NCI-H226 (cell line): Measurements from ENCODE around the gene MTNR1B.

Experiments
- DNase-seq: peaks from one replicate; pipeline ENCODE4 v3.0.0-alpha.2; 2015

MTNR1B gene

DNA sequence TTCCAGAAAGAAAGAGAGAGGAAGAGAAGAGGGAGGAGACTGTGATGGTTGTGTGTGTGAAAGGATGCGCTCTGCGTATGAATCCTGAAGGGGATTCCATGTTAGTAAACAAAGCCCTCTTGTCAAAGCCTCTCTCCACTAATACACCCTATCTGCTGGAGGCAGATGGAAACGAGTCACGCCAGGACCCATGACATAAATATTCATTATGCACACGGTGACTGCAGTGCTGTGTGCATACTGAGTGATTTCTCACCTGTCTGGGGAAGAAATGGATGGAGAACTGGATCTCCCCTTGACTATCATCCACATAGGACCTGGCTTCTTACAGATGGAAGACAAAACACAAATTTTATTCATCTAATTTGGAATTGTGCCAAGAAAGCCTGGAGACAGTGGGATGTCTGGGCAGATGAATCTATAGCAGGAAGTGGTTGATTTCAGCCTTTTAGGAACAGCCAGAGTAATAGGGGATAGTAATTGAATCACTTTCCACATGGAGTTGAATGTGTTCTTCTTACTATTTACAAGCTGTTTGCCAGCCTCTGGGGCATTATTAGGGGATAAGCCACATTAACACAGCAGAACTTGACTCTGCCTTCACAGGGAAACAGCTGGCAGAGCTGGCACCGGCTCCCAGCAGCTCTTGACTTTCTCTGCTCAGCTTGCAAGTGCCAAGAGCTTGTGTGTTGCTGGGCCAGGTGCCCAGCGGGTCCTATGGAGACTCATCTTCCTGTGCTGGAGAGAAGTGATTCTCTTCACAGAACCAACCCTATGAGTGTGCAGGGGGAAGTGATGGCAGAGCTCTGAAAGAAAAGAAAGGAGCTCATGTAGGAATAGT is 9.0 kb downstream of the MTNR1B start:
- peak; percentile 48 for DNase-seq

DNA sequence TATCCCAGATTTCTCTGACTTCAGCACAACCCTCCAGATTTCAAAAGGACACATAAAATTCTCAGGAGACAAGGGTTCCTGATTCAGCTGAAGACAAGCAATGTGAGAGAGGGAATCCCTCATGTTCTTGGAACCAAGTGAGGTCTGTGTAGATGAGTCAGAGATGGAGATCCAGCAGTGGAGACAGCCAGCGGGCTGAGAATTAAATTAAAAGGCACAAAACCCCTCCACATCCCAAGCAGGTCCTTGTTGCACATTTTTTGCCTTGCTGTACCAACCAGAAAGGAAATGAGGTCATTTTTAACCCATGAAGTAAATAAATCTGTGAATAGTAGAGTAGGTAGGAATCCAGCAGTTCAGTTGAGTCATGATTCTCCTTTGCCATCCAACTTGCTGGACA is 9.7 kb downstream of the MTNR1B start:
- peak; percentile 76 for DNase-seq

DNA sequence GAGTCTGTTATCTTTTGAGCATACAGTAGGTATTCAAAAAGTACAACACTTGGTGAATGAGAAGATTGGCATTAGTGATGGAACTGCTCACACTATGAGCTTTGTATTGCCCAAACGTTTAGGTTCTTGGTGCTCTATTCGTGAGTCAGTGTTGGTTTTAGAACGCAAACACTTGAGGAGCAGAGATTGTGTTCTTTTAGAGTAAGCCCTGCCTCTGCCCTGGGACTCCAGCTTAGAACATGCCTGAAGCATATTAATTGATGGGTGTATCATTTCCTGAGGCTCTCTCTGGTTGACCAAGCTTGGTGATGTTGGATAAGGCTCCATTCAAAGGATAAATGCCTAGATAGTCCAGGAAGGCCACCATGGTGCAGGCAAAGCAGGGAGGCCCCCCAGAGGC is 10.9 kb downstream of the MTNR1B start:
- DNase-seq: peak; percentile 5

DNA sequence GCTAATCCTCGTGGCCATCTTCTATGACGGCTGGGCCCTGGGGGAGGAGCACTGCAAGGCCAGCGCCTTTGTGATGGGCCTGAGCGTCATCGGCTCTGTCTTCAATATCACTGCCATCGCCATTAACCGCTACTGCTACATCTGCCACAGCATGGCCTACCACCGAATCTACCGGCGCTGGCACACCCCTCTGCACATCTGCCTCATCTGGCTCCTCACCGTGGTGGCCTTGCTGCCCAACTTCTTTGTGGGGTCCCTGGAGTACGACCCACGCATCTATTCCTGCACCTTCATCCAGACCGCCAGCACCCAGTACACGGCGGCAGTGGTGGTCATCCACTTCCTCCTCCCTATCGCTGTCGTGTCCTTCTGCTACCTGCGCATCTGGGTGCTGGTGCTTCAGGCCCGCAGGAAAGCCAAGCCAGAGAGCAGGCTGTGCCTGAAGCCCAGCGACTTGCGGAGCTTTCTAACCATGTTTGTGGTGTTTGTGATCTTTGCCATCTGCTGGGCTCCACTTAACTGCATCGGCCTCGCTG is 12.1 kb downstream of the MTNR1B start:
- DNase-seq: no peak

DNA sequence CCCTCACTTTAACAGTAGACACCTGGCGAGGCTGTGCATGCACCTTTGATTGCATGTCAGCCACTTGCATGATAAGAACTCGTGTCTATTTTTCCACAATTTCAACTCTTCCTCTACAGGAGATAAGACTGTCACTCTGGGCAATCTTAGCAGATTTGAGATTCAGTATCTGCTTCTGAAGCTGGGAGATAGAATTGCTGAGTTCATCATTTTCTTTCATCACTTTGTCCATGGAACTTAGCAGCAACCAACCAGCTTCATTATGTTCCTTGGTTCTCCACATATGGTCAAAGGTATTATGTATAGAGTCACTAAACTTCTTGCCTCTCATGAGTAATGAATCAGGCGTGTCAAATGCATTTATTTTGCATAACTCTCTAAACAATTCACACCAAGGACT is 17.1 kb downstream of the MTNR1B start:
- no peak for DNase-seq

DNA sequence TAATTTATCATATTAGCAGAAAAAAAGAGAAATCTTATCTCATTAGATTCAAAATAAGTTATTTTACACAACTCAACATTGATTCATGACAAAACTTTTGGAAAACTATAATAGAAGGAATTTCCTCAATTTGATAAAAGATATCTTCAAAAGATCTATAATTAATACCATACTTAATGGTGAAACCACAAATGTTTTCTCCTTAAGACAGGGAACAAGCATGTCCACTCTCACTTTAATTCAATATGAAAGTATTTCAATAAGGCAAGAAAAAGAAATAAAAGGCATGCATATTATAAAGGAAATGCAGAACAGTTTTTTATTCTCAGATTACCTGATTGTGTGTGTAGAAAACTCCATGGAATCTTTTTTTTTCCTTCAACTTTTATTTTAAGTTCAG is 23.6 kb downstream of the MTNR1B start:
- DNase-seq: no peak

DNA sequence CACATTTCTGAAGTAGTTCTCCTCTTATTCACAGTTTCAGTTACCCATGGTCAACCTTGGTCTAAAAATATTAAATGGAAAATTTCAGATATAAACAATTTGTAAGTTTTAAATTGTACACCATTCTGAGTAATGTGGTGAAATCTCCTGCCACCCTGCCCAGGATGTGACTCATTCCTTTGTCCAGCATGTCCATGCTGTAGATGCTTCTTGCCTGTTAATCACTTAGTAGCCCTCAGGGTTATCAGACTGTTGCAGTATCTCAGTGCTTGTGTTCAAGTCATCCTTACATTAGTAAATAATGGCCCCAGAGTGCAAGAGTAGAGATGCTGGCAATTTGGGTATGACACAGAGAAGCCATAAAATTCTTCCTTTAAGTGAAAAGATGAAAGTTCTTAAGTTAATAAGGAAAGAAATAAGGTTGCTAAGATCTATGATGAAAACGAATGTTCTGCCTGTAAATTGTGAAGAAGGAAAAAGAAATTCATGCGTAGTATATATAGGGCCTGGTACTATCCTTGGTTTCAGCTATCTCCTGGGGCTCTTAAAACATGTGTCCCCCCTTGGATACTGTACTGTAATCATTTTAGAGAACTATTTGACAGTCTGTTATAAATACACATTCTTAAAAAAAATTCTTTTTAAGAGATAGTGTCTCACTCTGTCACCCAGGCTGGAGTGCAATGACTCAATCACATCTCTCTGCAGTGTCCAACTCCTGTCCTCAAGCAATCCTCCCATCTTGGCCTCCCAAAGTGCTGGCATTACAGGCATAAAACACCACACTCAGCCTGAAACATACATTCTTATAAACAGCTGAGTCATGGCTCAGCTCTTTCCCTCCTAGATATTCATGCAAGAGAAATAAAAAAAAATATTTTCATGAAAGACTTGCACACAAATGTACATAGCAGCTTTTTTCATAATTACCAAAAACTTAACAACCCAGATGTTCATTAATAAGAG is 31.3 kb downstream of the MTNR1B start:
- DNase-seq: peak; percentile 90

DNA sequence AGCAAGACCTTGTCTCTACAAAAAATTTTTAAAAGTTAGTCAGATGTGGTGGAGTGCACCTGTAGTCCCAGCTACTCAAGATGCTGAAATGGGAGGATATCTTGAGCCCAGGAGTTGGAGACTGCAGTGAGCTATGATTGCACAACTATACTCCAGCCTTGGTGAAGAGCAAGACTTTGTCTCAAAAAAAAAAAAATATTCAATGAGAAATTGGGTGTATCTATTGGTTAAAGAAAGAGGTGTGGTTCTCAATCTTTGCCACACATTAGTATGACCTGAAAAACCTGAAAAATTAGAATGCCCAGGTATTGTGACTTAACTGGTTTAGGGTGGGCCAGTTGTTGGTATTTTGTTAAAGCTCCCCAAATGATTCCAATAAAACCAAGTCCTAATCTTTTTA is 32.4 kb downstream of the MTNR1B start:
- no peak for DNase-seq

DNA sequence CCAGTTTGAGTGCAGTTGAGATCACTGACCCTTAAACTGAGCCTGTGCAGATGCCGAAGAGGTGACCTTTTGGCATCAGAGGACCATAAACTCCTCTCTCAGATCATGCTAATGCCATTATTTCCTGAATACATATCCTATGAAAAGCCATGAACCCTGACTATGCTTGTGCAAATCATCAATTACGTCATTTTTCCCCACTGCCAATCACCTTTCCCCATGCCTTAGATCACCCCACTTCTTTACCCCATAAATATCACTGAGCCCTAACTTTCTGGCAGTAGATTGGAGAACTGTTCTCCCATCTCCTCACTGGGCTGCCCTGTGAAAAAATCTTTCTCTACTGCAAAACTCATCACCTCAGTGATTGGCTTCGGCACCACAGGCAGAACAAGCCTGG is 32.9 kb downstream of the MTNR1B start:
- no peak for DNase-seq

DNA sequence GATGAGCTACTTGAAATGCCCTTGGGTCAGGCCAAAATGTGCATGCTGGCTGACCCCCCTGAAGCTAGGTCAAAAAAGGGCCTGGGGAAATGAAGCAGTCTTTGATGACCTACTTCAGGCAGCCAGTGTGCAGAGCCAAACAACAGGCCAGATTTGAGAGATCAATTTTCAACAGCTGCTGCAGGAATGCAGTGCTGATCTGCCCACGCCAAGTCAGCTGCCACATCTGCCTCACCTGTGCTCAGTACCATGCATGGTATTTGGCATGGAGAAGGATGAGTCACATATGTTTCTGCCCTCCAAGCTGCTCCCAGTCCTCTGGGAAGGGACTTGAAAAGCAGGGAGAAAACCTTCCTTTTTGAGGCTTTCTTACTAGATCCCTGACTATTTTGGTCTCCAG is 35.8 kb downstream of the MTNR1B start:
- DNase-seq: no peak

DNA sequence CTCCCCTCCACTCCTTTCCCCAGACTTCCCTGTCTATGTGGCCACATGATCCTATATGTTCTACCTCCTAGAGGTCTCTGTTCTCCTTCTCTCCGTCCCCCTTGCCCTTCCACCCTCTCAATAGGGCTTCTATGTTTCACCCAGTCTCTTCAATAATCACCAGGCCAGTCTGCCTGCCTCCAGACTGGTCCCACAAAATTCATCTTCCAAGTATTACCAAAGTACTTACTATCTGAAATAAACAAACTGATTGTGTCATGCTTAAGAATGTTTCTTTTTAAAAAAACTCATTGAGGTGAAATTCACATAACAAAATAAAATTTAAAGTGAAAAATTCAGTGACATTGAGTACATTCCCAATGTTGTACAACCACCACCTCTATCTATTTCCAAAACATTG is 44.2 kb downstream of the MTNR1B start:
- no peak for DNase-seq

DNA sequence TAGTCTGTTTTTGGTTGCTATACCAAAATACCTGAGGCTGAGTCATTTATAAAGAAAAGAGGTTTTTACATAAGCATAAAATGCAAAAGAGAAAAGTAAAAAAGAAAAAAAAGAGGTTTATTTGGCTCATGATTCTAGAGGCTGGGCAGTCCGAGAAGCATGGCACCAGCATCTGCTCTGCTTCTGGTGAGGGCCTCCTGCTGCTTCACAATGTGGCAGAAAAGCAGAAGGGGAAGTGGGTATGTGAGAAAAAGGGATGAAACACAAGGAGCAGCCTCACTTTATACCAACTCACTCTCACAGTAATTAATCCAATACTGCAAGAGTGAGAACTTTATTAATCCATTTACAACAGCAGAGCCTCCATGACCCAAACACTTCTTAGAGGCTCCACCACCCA is 47.1 kb downstream of the MTNR1B start:
- DNase-seq: no peak

DNA sequence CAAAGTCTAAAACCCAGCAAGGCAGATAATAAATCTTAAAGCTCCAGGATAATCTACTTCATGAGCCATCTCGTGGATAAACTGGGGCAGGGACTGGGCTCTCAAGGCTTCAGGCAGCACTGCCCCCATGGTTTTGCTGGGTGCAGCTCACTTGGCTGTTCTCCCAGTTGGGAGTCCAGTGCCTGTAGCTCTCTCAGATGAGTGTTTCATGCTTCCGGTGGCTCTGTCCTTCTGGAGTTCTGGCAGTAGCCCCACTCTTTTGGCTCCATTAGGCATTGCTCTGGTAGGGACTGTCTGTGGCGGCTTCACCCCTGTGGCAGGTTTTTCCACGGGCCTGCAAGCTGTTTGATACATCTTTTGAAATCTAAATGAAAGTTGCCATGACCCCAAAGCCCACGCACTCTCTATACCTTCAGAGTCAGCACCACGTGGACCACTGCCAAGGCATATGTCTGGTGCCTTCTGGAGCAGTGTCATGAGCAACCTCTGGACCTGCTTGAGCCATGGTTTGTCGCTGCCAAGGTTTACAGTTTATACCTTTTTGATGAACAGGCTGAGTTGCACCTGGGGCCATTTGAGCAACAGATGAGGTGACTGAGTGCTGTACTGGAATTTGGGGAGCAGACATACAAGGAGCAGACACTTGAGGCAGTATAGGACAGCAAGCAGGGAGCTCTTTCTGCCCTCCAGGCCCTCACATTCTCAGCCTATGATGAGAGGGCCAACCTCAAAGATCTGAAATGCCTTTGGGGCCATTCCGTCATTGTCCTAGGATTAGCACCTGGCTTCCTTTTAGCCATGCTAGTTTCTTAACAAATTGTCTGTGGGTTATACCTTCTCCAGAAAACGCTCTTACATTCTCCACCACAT is 48.6 kb downstream of the MTNR1B start:
- peak; percentile 16 for DNase-seq

DNA sequence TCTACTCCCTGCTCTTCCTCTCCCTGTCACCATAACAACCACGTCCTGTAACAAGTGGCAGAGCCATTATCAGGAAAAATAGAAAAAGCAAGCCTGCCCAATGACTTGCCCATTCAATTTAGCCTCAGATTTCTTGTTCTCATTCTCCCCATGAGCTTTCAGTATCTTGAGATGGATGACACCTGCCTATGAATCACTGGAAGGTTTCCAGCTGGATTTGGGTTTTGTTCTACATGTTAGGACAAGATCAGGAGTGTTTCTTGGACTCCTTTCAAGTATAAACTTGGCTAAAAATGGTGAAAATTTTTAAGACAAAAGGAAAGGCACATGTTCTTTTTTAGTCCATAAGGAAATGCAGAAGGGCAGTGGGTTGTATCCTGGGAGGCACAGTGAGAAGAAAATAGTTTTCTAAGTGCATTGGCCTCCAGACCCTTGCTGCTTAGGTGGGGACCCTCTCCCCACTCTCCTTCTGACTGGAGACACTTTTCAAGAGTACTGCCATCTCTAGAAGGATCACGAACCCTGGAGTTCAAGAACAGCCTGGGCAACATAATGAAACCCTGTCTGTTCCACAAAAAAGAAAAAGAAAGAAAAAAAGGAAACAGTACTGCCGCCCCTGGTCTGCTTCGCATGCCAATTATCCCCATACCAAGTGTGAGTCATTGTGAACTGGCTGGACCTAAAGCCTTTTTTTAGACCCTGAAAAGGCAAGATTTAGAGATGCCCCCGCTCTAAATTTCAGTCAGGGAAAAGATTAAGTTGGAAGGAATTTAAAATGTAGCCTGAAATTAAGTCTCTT is 51.0 kb downstream of the MTNR1B start:
- DNase-seq: peak; percentile 74

DNA sequence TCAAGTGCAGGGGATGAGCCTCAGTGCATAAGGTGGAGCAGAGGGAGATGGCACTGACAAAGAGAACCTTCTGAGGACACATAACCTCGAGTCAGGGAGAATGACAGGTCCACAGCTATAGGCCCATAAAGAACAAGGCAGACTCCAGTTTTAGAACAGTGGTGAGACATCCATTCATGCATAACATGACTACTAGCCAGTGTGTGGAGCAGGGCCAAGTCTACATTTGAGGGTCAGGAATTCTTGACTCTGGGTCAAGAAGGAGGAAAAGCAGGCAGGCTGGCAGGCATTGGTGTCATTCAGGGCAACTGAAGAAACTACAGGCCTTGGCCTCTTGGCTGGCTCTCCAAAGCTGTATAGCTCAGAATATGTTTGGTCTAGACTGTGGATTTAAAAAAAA is 54.9 kb downstream of the MTNR1B start:
- no peak for DNase-seq

DNA sequence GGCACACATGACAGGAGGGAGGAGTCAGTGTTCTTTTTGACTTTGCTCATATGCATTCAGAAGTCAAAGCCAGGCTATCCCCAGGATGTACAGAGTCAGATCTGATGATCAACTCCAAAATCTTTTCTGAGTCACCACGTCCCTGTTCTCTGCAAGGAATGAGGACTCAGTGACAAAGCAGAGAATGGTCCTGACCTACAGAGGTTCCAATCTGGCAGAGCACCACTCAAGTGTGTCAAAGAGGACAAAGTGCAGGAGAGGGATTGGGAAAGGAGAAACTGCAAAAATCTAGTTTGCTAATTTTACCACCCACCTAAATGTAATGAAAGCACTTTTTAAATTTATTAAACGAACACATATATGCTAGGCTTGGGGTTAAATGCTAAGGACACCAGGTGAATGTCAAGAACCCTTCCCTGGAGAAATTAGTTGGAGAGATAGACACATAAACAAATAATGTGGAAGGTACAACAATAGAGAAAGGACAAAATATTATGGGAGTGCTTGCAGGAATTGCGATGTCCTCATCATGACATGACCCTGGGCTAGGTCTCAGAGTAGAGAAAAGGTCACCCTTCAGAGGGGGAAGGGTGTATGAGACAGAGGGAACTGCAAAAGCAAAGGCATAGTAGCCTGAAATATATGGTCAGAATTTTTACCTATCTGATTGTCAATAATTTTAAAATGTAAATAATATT is 56.3 kb downstream of the MTNR1B start:
- no peak for DNase-seq

DNA sequence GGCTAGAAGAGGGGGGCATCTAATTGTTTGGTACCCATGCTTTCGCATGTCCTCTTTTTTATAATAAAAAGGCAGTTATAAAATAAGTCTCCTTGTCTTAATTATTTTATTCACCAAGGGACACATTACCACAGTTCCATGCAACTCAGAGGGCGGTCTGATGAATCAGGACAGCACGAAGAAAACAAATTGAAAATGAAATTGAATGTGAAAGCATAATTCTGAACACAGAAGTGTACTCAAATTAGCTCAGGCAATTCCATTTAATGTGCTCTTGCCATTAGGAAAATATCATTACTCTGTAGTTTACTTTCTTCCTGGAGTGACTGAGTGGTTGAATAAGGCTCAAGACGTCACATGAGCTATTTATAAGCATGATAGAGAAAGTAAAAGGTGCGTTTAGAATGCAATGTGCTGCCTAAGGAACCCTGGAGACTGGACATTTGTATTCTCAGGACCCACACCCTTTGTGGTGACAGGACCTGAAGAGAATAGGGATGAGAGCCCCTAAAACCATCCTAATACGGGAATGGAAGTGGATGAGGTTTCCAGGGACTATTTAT is 59.6 kb downstream of the MTNR1B start:
- DNase-seq: no peak

DNA sequence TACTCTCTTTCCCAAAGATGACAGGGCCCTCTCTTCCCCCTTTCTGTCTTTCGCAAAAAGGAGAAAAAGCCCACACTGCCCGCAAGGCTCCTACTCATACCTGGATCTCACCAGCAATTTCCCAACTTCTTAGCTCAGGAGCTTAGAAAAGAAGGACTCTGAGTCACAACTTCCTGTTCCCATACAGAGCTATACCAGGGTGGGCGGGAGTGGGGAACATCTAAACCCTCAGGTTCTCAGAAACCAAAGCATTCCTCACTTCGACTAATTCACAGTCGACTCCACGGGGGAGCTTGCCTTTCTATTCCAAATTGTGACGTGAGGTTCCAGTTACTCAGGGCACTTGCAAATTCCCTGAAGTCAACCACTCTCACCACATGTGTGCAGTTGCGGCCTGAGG is 61.9 kb downstream of the MTNR1B start:
- peak; percentile 41 for DNase-seq
